Stimulated activated CD8-positive, alpha-beta memory T cell treated with anti-CD3 and anti-CD28 coated beads, Interleukin-4, amount 100 ng/mL, for 4 hours (primary cell): ENCODE data around the gene CDK2AP2.
A peak's percentile ranks its signal among the peaks of the same experiment; 100 is the strongest.
"Not testable (repeated sequence)": the region's sequence is repeated elsewhere in the genome, so short reads cannot be mapped to it uniquely, and the experiment has no call there.

Source experiments
- DNase-seq, 2 donors: peaks; one replicate each; pipeline ENCODE4 v3.0.0-alpha.2; 2020; ENCODE audit warnings: low read depth in 2 of 2, low spot score in 1 of 2

Gene CDK2AP2

GRCh38 chr11:67507864-67508485, at the start of gene CDK2AP2:
Gene CDK2AP2 (minus strand): TSS chr11:67508162. CDS start chr11:67508082, 80 bp downstream.
- peak; percentile 87 to 96 for DNase-seq

GRCh38 chr11:67556244-67556643, 48.3 kb upstream of the CDK2AP2 start:
- DNase-seq, result no peak

- not testable (repeated sequence) for DNase-seq
Observed at GRCh38 chr11:67551697-67552096, 43.7 kb upstream of the CDK2AP2 start.

GRCh38 chr11:67551127-67551526, 43.2 kb upstream of the CDK2AP2 start:
- DNase-seq, result no peak

- DNase-seq, result no peak
Observed at GRCh38 chr11:67548555-67549110, 40.7 kb upstream of the CDK2AP2 start.

GRCh38 chr11:67548112-67548511, 40.1 kb upstream of the CDK2AP2 start:
- not testable (repeated sequence) for DNase-seq

GRCh38 chr11:67545280-67545679, 37.3 kb upstream of the CDK2AP2 start:
- no peak for DNase-seq

GRCh38 chr11:67544616-67545242, 36.8 kb upstream of the CDK2AP2 start:
- no peak for DNase-seq

GRCh38 chr11:67543585-67543984, 35.6 kb upstream of the CDK2AP2 start:
- no peak for DNase-seq

GRCh38 chr11:67542971-67543370, 35.0 kb upstream of the CDK2AP2 start:
- DNase-seq, result no peak

GRCh38 chr11:67542169-67542568, 34.2 kb upstream of the CDK2AP2 start:
- DNase-seq, result no peak

GRCh38 chr11:67541198-67541597, 33.2 kb upstream of the CDK2AP2 start:
- no peak for DNase-seq

GRCh38 chr11:67539550-67539949, 31.6 kb upstream of the CDK2AP2 start:
- no peak for DNase-seq

GRCh38 chr11:67538823-67539505, 31.0 kb upstream of the CDK2AP2 start:
- DNase-seq, result no peak

GRCh38 chr11:67538306-67538705, 30.3 kb upstream of the CDK2AP2 start:
- no peak for DNase-seq

GRCh38 chr11:67535561-67535960, 27.6 kb upstream of the CDK2AP2 start:
- no peak for DNase-seq

GRCh38 chr11:67534070-67534679, 26.2 kb upstream of the CDK2AP2 start:
- DNase-seq, result no peak

GRCh38 chr11:67532889-67533288, 24.9 kb upstream of the CDK2AP2 start:
- DNase-seq, result no peak

GRCh38 chr11:67530282-67530592, 22.3 kb upstream of the CDK2AP2 start:
- DNase-seq, result no peak

GRCh38 chr11:67528376-67528775, 20.4 kb upstream of the CDK2AP2 start:
- DNase-seq, result no peak

- no peak for DNase-seq
Observed at GRCh38 chr11:67525275-67525976, 17.5 kb upstream of the CDK2AP2 start.
